Stimulated activated effector memory CD8-positive, alpha-beta T cell treated with anti-CD3 and anti-CD28 coated beads, Interleukin-12 subunit alpha, Interleukin-12 subunit beta, amount 100 ng/mL, for 72 hours (primary cell): ENCODE results near the gene CEACAM5.
"Not testable (repeated sequence)": the region's sequence is repeated elsewhere in the genome, so short reads cannot be mapped to it uniquely, and the experiment has no call there.

Experiments
- ATAC-seq: fragments of 150-1000 bp; cut with Tn5 transposase; 2 replicates; pipeline ENCODE4 v1.10.0; 2021
- DNase-seq, 2 donors: peaks; one replicate each; pipeline ENCODE4 v3.0.0; 2021 to 2022; ENCODE audit warnings: low spot score in 2 of 2
- H3K27ac Mint-ChIP-seq: one replicate; pipeline ENCODE4 v1.8.0; 2022; ENCODE audit warnings: mild to moderate bottlenecking, mixed read lengths
- H3K36me3 Mint-ChIP-seq: one replicate; pipeline ENCODE4 v1.8.0; 2022; ENCODE audit warnings: mild to moderate bottlenecking, mixed read lengths
- H3K4me1 Mint-ChIP-seq: one replicate; pipeline ENCODE4 v1.8.0; 2022; ENCODE audit warnings: mixed read lengths
- H3K4me3 Mint-ChIP-seq: one replicate; pipeline ENCODE4 v1.8.0; 2022; ENCODE audit warnings: mild to moderate bottlenecking, mixed read lengths
- H3K9me3 Mint-ChIP-seq: one replicate; pipeline ENCODE4 v1.8.0; 2022; ENCODE audit warnings: mixed read lengths

Gene CEACAM5

DNA sequence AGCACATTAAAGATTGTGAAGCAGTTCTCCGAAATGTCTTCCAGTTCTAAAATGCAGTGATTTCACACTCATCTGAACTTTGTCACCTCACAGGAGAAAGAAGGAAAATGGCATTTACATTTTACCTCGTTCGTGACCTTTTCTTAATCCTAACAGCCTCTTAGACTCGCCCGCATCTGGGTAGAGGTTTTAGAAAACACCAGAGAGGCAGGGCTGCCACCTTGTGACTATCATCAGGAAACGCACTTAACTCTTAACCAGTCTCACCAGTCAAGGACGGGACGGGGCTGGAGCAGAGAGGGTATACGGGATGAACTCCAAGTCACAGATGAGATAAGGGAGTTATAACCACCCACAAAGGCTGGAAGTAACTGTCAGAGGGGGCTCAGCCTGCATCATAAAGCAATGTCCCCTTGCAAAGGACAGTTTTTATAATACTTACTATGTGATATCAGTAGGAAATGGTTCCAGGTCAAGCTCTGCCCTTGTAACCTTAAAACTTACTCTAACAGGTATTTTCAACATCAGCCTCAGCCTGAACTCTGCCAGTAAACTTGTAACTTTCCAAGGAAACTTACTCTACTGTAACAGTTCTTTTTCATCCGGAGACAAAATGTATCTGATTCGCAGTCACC, 38.3 kb downstream of the CEACAM5 start:
- ATAC-seq (peak; percentile 77), DNase-seq (peak; percentile 9 to 64)
- Mint-ChIP-seq H3K9me3 (no peaks in the 10 kb centered on the region), H3K4me1 (no peaks in the 10 kb centered on the region), H3K4me3 (no peak overlapping the region), H3K27ac (no peak overlapping the region), H3K36me3 (no peaks in the 10 kb centered on the region)

- Mint-ChIP-seq H3K27ac (no peak overlapping the region), H3K9me3 (no peaks in the 10 kb centered on the region), H3K36me3 (no peaks in the 10 kb centered on the region), H3K4me3 (no peak overlapping the region), H3K4me1 (no peaks in the 10 kb centered on the region)
- no peak for DNase-seq
- ATAC-seq, result no peak
Observed at GRCh38 chr19:41748012-41748411, 39.6 kb downstream of the CEACAM5 start.

DNA sequence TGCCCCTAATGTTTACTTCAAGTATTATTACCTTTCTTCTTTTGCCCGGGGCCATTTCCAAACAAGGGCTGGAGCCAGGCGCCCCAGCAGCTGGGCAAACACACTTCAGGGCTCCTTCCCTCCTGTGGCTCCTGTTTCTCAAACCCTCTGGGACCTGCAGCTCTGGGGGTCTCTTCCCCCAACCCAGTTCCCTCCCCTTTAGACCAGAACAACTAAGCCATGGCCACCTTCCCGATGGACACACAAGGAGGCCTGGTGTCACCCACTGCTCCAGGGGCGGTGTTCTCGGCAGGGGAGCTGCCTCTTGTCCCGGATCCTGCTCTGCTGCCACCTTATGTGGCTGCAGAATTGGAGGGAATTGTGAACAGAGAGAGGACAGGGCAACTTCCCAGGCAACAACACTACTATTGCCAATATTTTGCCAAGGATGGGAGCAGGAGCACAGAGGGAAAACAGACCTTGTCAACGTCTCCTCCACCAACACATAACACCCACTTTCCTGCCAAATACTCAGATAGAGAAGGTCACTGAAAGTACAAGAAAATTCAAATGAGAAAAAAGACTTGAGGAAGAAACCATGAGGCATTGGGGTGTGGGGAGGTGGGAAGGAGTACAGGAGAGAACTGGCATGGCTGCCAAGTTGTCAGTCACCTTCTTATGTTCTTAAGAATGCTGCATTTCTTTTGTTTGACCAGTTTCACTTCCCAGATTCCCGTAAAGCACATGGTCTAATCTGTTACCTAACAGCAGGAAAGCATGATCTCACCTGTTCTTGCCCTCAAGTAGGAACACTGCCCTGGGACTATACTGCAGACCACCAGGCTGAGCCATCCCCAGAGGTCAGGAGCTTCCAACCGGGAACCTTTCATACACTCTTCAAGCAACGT, 42.1 kb downstream of the CEACAM5 start:
- DNase-seq, H3K4me3 Mint-ChIP-seq, ATAC-seq, H3K36me3 Mint-ChIP-seq, H3K4me1 Mint-ChIP-seq, H3K9me3 Mint-ChIP-seq, H3K27ac Mint-ChIP-seq: not testable (repeated sequence)

- no peaks in the 10 kb centered on the region for H3K9me3 Mint-ChIP-seq
- H3K4me1 Mint-ChIP-seq, result peaks cover 6% of the 10 kb centered on the region
- H3K36me3 Mint-ChIP-seq, result no peaks in the 10 kb centered on the region
- DNase-seq (peak; percentile 64 to 80), ATAC-seq (peak; percentile 58)
- no peak overlapping the region for H3K4me3 Mint-ChIP-seq
- H3K27ac Mint-ChIP-seq, result no peak overlapping the region
Observed at GRCh38 chr19:41753159-41753558, 44.7 kb downstream of the CEACAM5 start.

DNA sequence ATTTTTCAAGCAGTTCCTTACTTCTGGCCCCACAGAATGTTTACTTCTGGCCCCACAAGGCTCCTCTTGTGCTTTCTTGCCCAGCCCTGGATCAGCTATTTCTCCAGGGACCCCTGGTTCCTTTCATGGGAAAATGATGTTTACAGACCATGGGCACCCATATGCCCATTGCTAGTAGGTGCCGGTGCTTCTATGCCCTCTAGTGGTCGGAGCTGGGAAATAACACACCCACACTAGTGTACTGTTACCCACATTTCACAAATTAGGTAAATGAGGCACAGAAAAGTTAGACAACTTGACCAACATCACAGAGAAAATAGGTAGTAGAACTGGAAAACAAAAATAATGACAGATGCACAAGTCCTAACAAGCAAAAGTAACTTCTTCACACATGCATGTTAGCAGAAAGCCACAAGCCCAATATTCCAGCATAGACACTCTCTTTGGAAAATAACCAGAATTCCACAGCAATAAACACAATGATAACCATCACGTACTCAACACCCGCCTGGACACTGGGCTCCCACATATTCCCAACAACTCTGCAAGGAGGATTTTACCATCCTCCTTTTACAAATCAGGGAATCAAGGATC, 45.6 kb downstream of the CEACAM5 start:
- ATAC-seq (peak; percentile 84), DNase-seq (peak; percentile 58 to 81)
- H3K36me3 Mint-ChIP-seq, result no peaks in the 10 kb centered on the region
- no peak overlapping the region for H3K27ac Mint-ChIP-seq
- H3K4me1 Mint-ChIP-seq, result peaks cover 6% of the 10 kb centered on the region
- H3K9me3 Mint-ChIP-seq, result no peaks in the 10 kb centered on the region
- no peak overlapping the region for H3K4me3 Mint-ChIP-seq

DNA sequence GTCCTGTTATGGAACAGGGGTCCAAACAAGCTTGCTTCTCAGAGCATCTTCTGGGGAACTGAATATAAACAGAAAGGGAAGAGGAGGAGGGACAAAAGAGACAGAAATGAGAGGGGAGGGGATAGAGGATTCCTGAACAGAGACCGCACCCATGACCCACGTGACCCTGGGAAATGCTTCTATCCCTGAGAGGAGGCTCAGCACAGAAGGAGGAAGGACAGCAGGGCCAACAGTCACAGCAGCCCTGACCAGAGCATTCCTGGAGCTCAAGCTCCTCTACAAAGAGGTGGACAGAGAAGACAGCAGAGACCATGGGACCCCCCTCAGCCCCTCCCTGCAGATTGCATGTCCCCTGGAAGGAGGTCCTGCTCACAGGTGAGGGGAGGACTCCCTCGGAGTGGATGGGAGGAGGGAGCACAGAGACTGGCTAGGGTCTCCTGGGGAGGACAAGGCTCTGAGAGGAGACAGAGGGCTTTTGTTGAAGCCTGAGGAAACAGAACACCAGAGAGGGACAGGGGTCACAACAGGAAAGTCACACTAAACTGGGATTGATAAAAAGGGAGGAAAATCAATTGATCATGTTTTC, 47.0 kb downstream of the CEACAM5 start, which contains the start of gene CEACAM6:
Gene CEACAM6 (plus strand): TSS at position 203 of the 586 bp plus-strand sequence. CDS start 109 bp downstream, at position 312.
- DNase-seq (no peak), ATAC-seq (no peak)
- peaks cover 6% of the 10 kb centered on the region for H3K4me1 Mint-ChIP-seq
- no peak within 1 kb of the TSS for H3K27ac Mint-ChIP-seq
- no peaks in the 10 kb centered on the region for H3K36me3 Mint-ChIP-seq
- no peak within 1 kb of the TSS for H3K4me3 Mint-ChIP-seq
- no peaks in the 10 kb centered on the region for H3K9me3 Mint-ChIP-seq

GRCh38 chr19:41758846-41759245, 50.4 kb downstream of the CEACAM5 start:
- no peaks in the 10 kb centered on the region for H3K36me3 Mint-ChIP-seq

GRCh38 chr19:41767115-41767514, 58.7 kb downstream of the CEACAM5 start:
- DNase-seq, result no peak
- Mint-ChIP-seq H3K4me3 (no peak overlapping the region), H3K9me3 (no peaks in the 10 kb centered on the region), H3K27ac (no peak overlapping the region), H3K36me3 (no peaks in the 10 kb centered on the region), H3K4me1 (peaks cover 4% of the 10 kb centered on the region)
- no peak for ATAC-seq

More at GRCh38 chr19:41758846-41759245, 50.4 kb downstream of the CEACAM5 start:
- DNase-seq (no peak), ATAC-seq (no peak)
- no peak overlapping the region for H3K27ac Mint-ChIP-seq
- H3K4me1 Mint-ChIP-seq, result peaks cover 3% of the 10 kb centered on the region
- H3K9me3 Mint-ChIP-seq, result no peaks in the 10 kb centered on the region
- H3K4me3 Mint-ChIP-seq, result no peak overlapping the region

- not testable (repeated sequence) for H3K9me3 Mint-ChIP-seq, H3K4me1 Mint-ChIP-seq, H3K27ac Mint-ChIP-seq, H3K4me3 Mint-ChIP-seq, DNase-seq, ATAC-seq, H3K36me3 Mint-ChIP-seq
Observed at GRCh38 chr19:41768105-41768504, 59.7 kb downstream of the CEACAM5 start.

- no peak overlapping the region for H3K27ac Mint-ChIP-seq
- no peak overlapping the region for H3K4me3 Mint-ChIP-seq
- H3K36me3 Mint-ChIP-seq, result no peaks in the 10 kb centered on the region
- ATAC-seq (no peak), DNase-seq (no peak)
- no peaks in the 10 kb centered on the region for H3K9me3 Mint-ChIP-seq
- H3K4me1 Mint-ChIP-seq, result peaks cover 16% of the 10 kb centered on the region
Observed at GRCh38 chr19:41769608-41770007, 61.2 kb downstream of the CEACAM5 start.

DNA sequence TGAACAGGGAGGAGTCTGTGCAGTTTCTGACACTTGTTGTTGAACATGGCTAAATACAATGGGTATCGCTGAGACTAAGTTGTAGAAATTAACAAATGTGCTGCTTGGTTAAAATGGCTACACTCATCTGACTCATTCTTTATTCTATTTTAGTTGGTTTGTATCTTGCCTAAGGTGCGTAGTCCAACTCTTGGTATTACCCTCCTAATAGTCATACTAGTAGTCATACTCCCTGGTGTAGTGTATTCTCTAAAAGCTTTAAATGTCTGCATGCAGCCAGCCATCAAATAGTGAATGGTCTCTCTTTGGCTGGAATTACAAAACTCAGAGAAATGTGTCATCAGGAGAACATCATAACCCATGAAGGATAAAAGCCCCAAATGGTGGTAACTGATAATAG, 63.0 kb downstream of the CEACAM5 start:
- ATAC-seq (peak; percentile 83), DNase-seq (no peak)
- H3K27ac Mint-ChIP-seq, result no peak overlapping the region
- H3K36me3 Mint-ChIP-seq, result no peaks in the 10 kb centered on the region
- H3K9me3 Mint-ChIP-seq, result no peaks in the 10 kb centered on the region
- H3K4me3 Mint-ChIP-seq, result no peak overlapping the region
- H3K4me1 Mint-ChIP-seq, result peaks cover 23% of the 10 kb centered on the region

DNA sequence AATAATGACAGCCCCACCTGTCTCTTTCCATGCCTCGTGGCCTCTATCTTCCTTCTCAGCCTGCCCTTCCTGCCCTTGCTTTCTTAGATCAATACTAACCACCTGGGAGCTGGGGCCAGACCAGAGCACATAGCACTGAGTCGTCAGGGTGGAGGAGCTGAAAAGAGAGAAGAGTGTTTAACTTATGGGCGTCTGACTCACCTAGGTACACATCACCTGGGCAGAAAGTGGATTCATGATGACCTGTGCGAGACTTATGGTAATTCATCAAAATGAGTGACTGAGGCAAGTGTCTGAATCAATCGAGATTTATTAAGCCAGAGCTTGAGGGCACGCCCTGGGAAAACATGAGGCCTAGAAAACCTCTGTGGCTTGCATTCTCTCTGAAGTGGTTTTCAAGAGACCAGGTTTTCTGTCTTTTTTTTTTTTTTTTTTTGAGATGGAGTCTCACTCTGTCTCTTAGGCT, 66.1 kb downstream of the CEACAM5 start:
- H3K4me1 Mint-ChIP-seq, result peaks cover 23% of the 10 kb centered on the region
- peak overlapping the region; percentile 26 for H3K27ac Mint-ChIP-seq
- no peaks in the 10 kb centered on the region for H3K36me3 Mint-ChIP-seq
- ATAC-seq (peak; percentile 76), DNase-seq (no peak)
- H3K4me3 Mint-ChIP-seq, result no peak overlapping the region
- H3K9me3 Mint-ChIP-seq, result no peaks in the 10 kb centered on the region

DNA sequence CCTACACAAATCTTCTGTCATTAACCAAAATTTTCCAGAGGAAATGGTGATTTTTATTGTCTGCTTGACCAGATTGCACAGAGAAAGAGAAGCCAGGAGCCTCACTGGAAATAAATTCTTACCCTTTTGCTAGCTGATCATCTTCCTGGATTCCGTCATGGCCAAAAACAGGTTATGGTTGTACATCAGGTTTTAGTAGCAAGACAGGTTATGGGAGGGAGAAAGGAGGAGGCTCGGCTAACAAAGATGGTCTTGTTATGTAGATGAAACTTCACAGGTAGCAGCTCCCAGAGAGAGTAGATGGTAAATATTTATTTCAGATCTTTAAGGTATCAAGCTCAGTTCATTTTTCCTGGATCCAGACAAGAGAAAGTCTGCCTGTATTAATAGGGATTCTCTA, 68.3 kb downstream of the CEACAM5 start:
- no peak overlapping the region for H3K4me3 Mint-ChIP-seq
- no peak overlapping the region for H3K27ac Mint-ChIP-seq
- no peak for DNase-seq
- no peaks in the 10 kb centered on the region for H3K36me3 Mint-ChIP-seq
- H3K4me1 Mint-ChIP-seq, result peaks cover 20% of the 10 kb centered on the region
- H3K9me3 Mint-ChIP-seq, result no peaks in the 10 kb centered on the region
- ATAC-seq, result no peak
